Measurements from ENCODE around the gene PDE4A.
A peak's percentile ranks its signal among the peaks of the same experiment; 100 is the strongest.
"Not testable (repeated sequence)": the region's sequence is repeated elsewhere in the genome, so short reads cannot be mapped to it uniquely, and the experiment has no call there.

The PDE4A gene

DNA sequence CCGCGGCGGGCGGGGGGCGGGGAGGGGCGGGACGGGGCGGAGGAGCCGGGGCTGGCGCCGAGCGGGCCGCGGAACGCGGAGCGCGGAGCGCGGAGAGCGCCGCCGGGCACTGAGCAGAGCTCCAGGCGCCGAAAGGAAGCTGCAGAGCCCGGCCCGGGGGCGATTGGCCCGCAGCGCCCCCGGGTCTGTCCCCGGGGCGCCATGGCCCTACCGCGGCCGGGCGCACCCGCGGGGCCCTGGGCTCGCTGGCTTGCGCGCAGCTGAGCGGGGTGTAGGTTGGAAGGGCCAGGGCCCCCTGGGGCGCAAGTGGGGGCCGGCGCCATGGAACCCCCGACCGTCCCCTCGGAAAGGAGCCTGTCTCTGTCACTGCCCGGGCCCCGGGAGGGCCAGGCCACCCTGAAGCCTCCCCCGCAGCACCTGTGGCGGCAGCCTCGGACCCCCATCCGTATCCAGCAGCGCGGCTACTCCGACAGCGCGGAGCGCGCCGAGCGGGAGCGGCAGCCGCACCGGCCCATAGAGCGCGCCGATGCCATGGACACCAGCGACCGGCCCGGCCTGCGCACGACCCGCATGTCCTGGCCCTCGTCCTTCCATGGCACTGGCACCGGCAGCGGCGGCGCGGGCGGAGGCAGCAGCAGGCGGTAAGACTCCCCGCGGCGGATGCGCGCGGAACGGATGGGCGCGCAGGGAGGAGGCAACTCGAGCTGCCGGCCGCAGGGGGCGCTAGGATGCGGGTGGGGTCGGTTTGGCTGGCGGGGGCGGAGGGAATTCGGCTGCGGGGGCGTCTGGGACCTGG is at the start of gene PDE4A:
TSS of gene PDE4A (plus strand) at position 95 of the 796 bp plus-strand sequence. CDS start at position 322, 227 bp downstream.
- peak in 1 of 2 donors; percentile 56 for DNase-seq

DNA sequence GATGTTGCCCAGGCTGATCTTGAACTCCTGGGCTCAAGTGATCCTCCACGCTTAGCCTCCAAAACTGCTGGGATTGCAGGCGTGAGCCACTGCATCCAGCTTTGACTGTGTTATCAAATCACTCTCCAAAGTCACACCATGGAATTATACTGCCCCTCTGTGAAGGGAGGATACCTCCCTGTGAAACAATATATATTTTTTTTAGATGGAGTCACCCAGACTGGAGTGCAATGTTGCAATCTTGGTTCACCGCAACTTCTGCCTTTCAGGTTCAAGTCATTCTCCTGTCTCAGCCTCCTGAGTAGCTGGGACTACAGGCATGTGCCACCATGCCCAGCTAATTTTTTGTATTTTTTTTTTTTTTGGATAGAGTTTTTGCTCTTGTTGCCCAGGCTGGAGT is 47.6 kb upstream of the PDE4A start:
- no peak for DNase-seq

DNA sequence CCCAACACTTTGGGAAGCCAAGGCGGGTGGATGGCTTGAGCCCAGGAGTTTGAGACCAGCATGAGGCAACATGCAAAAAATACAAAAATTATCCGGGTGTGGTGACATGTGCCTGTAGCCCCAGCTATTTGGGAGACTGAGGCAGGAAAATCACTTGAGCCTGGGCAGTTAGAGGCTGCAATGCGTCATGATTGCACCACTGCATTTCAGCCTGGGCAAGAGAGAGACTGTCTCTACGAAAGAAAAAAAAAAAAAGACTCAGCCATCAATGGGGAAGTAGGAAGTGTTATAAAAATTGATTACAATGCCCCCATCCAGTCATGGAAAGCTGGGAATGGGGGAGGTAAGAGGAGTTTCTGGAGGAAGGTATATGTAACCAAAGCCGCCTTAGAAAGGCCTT is 45.4 kb upstream of the PDE4A start:
- no peak for DNase-seq

DNA sequence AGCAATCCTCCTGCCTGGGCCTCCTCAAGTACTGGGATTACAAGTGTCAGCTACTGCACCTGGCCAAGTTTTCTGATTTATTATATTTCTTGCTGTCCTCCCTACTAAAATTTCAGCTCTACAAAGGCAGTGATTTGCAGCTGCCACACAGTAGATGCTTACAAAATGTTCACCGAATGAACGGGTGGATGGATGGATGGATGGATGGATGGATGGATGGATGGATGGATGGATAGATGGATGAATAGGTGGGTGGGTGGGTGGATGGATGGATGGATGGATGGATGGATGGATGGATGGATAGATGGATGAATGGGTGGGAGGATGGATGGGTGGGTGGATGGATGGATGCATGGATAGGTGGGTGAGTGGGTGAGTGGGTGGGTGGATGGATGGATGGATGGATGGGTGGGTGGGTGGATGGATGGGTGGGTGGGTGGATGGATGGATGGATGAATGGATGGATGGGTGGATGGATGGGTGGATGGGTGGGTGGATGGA is 43.1 kb upstream of the PDE4A start:
- DNase-seq, result not testable (repeated sequence)

DNA sequence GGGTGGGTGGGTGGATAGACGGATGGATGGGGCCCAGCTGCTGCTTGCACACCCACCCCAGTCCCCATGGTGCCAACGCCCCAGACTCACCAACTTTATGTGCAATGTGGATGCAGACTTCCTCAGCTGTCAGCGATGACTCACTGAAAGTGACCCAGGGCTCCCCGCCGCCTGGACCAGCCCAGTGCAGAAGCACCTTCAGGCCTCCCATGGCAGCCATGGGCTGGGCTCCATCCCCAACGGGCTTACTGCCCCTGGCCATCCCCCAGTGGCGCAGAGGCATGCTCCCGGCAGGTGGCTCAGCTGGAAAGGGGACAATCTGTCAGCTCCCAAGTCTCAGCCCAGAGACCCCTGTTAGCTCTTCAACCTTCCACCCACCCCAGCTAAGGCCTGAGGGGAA is 42.2 kb upstream of the PDE4A start:
- DNase-seq, result no peak

DNA sequence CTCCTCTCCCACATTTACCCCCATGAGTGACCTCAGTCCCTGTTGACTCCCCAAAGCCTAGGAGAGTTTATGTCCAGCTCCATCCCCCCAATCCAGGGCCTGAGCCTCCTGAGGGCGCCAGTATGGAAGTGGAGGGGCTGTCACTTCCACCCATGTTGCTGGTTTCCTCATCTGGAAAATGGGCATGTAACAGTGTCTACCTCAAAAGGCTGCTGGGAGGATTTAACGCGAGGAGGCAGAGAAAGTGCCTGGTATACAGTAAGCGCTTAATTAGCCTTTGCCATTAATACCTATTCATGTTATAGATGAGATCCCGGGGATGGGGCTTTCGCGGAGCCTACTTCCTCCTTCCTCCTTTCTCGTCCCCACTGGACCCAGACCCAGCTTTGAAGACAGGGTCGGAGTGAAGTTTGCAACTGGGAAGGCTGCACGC is 40.4 kb upstream of the PDE4A start:
- DNase-seq, result peak in 1 of 2 donors; percentile 23

DNA sequence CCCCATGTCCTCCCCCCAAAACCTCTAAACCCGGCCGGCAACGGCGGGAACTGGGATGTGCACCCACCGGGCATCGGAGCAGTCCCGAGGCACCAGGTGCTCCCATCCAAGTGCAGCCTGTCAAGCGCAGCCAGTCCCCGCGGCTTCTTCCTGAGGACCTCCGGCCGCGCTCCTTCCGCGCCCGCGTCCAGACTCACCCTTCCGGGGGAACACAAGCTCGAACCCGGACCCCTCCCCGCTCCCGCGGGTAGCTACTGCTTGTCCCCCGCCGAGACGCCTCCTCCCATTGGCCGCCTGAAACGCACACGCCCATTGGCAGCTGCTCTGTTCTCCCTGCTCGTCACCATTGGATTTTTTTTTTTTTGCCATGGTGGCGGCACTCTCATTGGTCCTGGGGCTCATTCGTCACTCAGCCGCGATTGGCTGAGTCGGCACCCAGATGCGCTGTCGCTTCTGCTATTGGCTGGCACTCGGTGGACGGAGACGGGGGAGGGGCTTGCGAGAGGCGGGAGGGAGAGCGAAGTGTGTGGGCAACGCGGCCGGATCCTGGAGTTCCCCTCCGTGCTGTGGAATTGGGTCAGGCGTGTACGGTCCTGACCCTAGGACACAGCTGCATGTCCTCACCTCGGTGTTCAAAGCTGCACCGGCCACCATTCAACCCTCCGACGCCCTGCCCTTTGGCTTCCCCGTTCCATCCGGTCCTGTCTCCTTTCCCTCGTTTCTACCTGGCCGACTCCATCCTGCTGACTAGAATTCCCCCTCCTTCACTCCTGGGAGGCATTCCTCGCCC is 39.8 kb upstream of the PDE4A start, which contains the start of gene TYK2:
TSS of gene TYK2 (minus strand) at position 260 of the 790 bp plus-strand sequence. CDS start 2,166 bp downstream, outside the sequence.
- peak; percentile 95 to 96 for DNase-seq

DNA sequence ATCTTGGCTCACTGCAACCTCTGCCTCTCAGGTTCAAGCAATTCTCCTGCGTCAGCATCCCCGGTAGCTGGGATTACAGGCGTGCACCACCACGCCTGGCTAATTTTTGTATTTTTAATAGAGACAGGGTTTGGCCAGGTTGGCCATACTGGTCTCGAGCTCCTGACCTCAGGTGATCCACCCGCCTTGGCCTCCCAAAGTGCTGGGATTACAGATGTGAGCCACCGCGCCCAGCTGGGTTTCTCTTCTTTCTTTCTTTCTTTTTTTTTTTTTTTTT is 37.2 kb upstream of the PDE4A start:
- not testable (repeated sequence) for DNase-seq

DNA sequence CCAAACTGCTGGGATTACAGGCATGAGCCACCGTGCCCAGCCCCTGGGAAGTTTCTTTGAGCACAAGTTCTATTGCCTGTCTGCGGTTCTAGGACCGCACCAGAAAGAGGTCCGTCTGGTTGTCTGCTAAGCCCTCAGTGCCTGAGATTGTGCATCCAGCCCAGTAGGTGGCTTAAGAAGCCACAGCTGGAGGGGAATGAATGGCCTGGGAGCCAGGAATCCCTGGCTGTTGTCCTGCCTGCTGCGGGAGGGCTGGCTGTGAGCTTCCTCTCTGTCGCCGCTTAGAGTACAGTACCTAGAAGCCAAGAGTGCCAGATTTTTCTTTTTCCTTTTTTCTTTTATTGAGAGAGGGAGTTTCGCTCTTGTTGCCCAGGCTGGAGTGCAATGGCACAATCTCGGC is 35.8 kb upstream of the PDE4A start:
- no peak for DNase-seq

DNA sequence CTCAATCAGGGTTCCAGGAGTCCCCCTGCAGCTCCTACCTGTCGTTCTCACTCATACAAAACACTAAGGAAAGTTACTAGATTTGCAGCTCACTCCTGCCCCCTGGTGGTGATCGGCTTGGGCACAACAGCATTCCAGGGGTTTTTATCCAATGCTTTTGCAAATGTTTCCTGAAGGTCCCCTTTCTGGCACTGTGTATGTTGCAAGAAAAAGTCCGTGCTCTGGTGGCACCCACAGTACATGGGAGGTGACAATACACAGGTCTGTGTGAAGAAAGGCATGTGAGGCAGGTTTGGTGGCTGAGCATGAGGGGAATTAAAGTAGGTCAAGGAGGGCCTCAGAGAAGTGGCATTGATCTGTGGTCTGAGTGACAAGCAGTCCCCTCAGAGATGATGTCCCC is 31.4 kb upstream of the PDE4A start:
- DNase-seq, result peak; percentile 81 to 88

DNA sequence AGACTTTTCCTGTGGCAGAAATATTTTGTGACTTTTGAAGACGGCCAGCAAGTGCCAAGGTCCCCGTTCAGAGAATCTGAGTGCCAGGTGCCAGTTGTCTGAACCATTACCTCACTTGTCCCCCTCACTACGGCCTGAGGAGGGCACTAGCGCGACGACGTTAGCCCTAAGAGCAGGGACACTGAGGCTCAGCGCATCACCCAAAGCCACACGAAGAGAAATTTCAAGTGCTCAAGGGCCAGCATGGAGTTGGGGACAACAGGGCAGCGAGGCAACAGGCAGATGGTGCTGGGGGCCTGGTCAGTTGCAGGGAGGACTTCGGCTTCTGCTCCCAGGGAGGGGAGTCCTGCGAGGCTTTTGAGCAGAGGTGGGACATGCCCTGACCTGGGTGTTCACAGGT is 30.5 kb upstream of the PDE4A start:
- peak in 1 of 2 donors; percentile 26 for DNase-seq

DNA sequence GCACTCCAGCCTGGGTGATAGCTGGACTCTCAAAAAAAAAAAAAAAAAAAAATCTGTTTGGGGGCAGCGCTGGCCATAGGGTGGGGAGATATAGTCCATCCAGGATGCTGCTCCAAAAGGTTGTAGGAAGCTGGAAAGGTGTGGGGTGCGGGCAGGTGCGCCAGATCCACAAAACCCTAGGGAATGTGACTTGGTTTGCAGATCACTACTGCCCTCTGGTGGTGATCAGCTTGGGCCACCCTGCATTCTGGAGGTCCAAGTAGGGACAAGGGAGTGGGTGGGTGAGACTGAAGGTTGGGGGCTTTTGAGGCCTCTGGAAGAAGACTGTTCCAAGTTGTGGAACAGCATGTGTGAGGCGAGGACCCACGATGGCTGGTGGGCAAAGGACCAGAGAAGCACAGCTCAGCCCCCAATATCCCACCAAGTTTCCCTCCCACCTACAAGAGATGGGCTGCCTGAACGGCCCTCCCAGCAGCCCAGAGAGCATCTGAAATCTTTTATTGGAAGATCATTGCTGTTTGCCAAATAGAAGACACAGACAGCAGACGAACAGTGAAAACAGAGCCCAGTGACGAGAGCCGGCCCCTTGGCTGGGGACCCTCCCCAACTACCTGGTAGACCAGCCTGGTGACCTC is 29.6 kb upstream of the PDE4A start:
- DNase-seq, result peak; percentile 58 to 76

DNA sequence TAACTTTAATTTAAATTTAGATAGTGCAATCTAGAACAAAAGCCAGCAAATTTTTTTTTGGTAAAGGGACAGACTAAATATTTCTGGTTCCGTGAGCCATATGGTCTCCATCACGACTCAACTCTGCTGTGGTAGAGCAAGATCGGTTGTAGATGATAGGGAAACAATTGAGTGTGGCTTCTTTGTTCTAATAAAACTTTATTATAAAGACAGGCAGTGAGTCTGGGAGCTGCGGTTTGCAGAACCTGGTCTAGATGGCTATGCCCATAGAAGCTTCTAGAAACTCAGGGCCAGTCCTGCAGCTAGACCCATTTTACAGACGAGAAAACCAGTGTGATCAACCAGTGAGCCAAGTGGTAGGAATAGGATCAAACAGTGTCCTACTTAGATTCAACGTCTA is 28.2 kb upstream of the PDE4A start:
- DNase-seq, result no peak

DNA sequence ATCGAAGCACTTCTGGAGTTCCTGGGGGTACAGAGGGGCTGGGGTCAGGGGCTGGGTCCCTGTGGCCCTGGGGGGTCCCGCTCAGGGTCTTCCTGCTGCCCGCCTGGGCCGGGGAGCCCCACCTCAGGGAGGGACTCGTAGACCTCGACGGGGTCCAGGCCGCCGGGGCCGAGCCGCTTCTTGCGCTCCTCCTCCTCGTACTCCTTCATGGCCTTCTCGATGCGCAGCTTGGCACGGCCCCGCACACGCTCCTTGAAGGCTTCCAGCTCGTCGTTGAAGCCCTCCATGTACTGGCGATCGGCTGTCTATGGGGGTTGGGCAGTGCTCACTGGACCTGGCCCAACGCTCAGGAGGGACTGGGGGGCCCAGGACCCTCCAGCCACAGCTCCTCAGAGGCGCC is 27.2 kb upstream of the PDE4A start:
- no peak for DNase-seq

DNA sequence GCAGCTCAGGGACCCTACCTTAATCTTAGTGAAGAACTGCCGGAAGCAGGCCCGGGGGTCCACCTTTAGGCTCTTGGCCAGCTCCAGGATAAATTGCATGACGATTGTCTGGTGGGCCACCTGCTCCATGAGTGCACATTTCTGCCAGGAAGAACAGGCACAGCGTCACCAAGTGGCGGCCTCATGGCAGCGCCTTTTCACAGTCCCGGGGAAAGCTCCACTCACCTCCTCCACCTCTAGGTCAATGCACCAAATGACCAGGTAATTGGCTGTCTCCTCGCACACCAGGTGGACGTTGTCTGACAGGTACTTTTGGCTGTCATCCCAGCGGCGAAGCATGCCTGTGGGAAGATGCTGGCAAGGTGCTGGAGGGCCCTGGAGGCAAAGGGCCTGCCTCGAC is 25.3 kb upstream of the PDE4A start:
- DNase-seq, result no peak

DNA sequence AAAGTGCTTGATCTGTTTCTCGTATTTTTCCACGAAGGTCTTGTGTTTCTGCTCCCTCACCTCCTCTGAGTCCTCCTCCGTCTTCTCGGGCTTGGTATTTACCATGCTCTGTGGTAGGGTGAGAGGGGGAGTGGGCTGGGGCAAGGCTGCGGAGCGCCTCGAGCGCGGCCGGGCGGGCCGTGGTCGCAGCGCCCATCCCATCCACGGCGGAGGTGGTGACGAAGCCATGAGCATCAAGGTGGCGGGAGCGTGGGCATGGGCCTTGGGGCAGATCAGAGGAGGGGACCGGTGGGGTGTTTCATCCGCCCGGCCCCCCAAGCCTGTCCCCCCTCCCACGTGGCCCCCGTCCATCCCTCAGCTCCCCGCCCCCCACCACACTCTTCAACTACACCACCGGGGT is 24.9 kb upstream of the PDE4A start:
- no peak for DNase-seq

DNA sequence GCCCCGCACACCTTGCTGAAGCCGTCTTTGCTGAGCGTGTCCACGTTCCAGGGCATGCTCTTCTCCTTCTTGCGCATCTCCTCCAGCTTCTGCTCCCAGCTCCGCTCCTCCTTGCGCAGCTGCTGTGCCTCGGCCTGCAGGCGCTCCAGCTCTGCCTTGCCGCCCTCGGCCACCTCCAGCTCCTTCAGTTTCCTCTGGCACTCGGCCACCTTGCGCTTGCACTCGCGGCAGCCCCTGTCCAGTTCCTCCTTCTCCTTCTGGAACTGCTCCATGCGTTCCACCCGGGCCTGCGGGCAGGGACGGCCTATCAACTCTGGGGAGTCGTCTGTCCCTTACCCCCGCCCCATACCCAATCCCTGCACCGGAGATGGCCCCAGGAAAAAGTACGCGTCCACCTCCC is 24.4 kb upstream of the PDE4A start:
- DNase-seq, result no peak

DNA sequence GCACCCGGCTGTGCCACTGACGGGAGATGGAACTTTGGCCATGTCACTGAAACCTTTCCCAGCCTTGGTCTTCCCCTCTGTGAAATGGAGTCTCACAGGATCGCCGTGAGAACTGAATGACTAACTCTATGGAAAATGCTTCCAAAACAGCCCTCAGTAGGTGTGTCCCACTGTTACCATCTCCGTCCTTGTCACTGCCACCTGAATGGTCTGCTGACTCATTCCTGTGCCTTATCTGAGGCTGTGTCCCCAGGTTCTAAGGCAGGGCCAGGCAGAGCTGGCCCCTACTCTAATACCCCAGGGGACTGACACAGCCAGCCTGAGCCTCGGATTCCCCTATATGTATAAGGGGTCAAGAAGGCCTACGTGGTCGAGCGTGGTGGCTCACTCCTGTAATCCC is 21.5 kb upstream of the PDE4A start:
- no peak for DNase-seq

DNA sequence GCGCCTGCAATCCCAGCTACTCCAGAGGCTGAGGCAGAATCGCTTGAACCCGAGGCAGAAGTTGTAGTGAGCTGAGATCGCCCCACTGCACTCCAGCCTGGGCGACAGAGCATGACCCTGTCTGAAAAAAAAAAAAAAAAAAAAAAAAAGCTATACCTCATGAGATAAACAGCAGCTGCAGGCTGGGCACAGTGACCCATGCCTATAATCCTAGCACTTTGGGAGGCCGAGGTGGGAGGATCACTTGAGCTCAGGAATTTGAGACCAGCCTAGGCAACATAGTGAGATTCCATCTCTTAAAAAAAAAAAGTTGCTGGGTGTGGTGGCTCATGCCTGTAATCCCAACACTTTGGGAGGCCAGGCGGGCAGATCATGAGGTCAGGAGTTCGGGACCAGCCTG is 21.0 kb upstream of the PDE4A start:
- not testable (repeated sequence) for DNase-seq

DNA sequence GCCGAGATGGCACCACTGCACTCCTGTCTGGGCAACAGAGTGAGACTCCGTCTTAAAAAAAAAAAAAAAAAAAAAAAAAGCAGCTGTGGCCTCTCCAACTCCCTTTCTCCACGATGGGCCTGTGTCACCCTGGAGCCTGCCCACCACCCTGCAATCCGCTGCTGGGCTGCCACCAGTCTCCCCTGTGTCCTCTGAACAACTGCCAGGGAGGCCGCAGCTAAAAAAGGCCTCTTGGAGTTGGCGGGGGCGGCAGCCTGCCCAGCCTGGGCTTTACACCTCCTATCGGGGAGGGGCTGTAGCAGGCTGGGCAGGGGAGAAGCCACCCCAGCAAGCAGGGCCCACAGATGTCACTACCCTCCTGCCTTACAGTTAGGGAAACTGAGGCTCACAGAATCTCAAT is 20.5 kb upstream of the PDE4A start:
- DNase-seq, result no peak

DNA sequence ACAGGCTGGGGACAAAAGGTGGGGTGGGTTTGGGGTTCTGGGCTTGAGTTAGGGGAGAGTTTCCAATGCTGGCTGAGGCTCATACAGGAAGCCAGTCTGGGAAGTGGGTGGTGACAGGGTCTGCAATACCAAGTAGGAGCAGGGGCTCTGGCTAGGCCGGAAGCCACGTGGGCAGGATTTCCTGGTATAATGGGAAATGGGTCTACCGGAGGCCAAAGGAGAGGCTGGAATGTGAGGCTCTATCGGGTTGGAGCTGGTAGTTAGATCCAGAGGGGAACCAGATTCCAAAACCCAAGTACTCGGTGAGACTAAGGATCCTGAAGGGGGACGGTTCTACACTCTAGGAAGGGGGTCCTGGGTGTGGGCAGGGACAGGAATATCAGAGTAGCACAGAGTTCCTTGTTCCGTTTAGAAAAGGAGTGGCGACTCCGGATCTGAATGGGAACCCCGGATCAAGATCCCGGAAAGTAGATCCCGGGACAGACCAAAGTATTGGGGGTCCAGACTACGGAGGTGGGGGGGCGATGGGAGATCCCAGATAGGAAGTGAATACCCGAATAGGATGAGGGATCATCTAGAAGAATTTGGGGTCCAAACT is 17.8 kb upstream of the PDE4A start:
- no peak for DNase-seq

DNA sequence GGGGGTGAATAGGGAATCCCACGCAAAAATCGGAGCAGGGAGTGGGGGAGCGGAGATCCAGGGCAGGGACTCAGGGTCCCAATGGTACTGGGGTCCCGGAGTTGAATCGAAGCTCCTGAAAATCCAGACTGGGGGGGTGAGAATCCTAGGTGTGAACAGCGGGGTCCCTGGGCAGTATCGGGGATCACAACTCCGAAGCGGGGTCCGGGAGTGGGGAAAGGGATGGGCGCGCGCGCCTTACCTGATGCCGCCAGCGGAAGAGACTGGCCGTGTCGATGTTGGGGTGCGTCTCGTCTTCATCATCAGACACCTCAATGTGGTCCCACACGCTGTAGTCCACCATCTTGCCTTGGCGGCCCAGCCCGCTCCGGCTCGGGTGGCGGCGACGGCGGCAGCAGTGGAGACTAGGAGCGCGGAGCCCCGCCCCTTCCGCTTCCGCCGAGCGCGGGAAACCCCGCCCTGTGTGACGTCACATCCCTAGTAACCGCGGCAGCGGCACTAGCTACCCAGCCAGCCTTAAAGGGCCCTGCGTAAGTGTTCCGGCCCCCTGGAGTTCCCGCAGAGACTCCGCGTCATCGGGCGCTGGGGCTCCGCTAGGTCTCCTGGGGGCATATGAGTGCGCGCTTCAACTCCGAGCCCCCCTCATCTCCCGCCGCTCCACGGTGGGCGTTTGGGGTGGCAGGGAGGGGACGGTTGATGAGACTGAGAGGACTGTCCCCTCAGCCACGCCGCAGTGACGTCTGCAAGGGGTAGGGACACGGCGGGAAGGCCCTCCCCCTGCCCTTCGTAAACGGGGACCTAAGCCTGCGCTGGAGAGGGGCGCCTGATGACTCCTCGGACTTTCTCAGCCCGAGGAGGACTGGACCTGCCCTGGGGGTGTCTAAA is 17.0 kb upstream of the PDE4A start, which contains the start of gene CDC37:
TSS of gene CDC37 (minus strand) at position 406 of the 885 bp plus-strand sequence. CDS start at position 343, 63 bp downstream.
- peak; percentile 97 to 98 for DNase-seq
